K562 (cell line): ENCODE results near the gene TECPR2. TPM values are rescaled to one million over a fixed set of nuclear protein-coding genes. Genes with fewer than 3 reads are reported as not detected.

Experiments
- EP400 ChIP-seq: fragments of 450-650 bp; IDR thresholded peaks from 2 replicates; pipeline ENCODE4 v1.6.1; 2017; ENCODE audit warnings: antibody characterized with exemption, mild to moderate bottlenecking, moderate library complexity
- ESRRA ChIP-seq: fragments of 450-650 bp; IDR thresholded peaks from 2 replicates; pipeline ENCODE4 v1.6.1; 2014; ENCODE audit warnings: low read depth, mild to moderate bottlenecking, moderate library complexity, borderline replicate concordance
- GTF2B ChIP-seq: IDR thresholded peaks from 2 replicates; pipeline ENCODE4 v1.6.1; 2011; ENCODE audit not compliant: insufficient read length; ENCODE audit errors: extremely low read depth
- ID3 ChIP-seq, 2 experiments: fragments of 250-450 bp in 1 of 2; fragments of 450-650 bp in 1 of 2; sonication (Bioruptor Pico) in 1 of 2; IDR thresholded peaks; 2 replicates each; pipeline versions ENCODE4 v1.6.1 to v1.8.0; 2016 to 2021; ENCODE audit warnings: mild to moderate bottlenecking in 2 of 2, moderate library complexity in 2 of 2, missing compliant biosample characterization in 1 of 2, missing genetic modification characterization in 1 of 2
- SMARCA5 ChIP-seq: fragments of 450-650 bp; IDR thresholded peaks from 2 replicates; pipeline ENCODE4 v1.6.1; 2016
- TGIF2 ChIP-seq: sonication (generic); formaldehyde crosslinking; IDR thresholded peaks from 2 replicates; pipeline ENCODE4 v1.8.1; 2022; ENCODE audit warnings: mild to moderate bottlenecking, missing genetic modification reagents, moderate library complexity
- ZBTB12 ChIP-seq: fragments of 250-450 bp; sonication (Bioruptor Pico); IDR thresholded peaks from 2 replicates; pipeline ENCODE4 v1.4.0; 2020
- ZBTB40 ChIP-seq, 2 experiments: fragments of 450-650 bp in 1 of 2; sonication (generic) in 1 of 2; formaldehyde crosslinking in 1 of 2; IDR thresholded peaks; 2 replicates each; pipeline versions ENCODE4 v1.7.1 to v1.9.0; 2016 to 2022; ENCODE audit warnings: inconsistent platforms in 1 of 2, mild to moderate bottlenecking in 1 of 2, missing genetic modification reagents in 1 of 2
- ZBTB9 ChIP-seq: fragments of 450-650 bp; formaldehyde crosslinking; IDR thresholded peaks from 2 replicates; pipeline ENCODE4 v1.4.0; 2020; ENCODE audit warnings: mild to moderate bottlenecking, moderate library complexity
- ZNF253 ChIP-seq: fragments of 250-450 bp; sonication (Bioruptor Pico); conservative IDR thresholded peaks from 2 replicates; pipeline ENCODE4 v1.6.1; 2021; ENCODE audit warnings: mild to moderate bottlenecking
- ZNF707 ChIP-seq: fragments of 250-450 bp; sonication (Bioruptor Pico); conservative IDR thresholded peaks from 2 replicates; pipeline ENCODE4 v1.8.0; 2022; ENCODE audit warnings: inconsistent platforms, mild to moderate bottlenecking, moderate library complexity
- ZNF766 ChIP-seq: fragments of 200-800 bp; sonication (Bioruptor generic); conservative IDR thresholded peaks from 2 replicates; pipeline ENCODE4 v1.6.1; 2016; ENCODE audit warnings: missing genetic modification characterization, missing compliant biosample characterization
- ZNF785 ChIP-seq: fragments of 250-450 bp; sonication (Bioruptor Pico); IDR thresholded peaks from 2 replicates; pipeline ENCODE4 v1.4.0; 2020; ENCODE audit warnings: mild to moderate bottlenecking
- polyA plus RNA-seq, 8 experiments: library from polyadenylated mRNA; depleted of rRNA in 4 of 8; stranded (reverse) in 5 of 8; unstranded in 3 of 8; fragments of >200 nt; fragmentation: Nextera tagmentation in 2 of 8; fragmentation: Illumina TruSeq in 1 of 8; extraction: Ambion mirVana in 2 of 8; extraction: Trizol in 1 of 8; gene quantifications; 2 replicates each; pipeline versions ENCODE4 v1.2.1 to v1.2.3, GENCODE V29; 2011 to 2014; ENCODE audit warnings: inconsistent platforms in 1 of 8, missing spikeins in 1 of 8
- total RNA-seq, 7 experiments: library from RNA; depleted of rRNA in 6 of 7; stranded (reverse); fragments of >200 nt in 6 of 7; fragmentation: Illumina TruSeq in 2 of 7; extraction: Trizol in 2 of 7; gene quantifications; 2 replicates each; pipeline versions ENCODE4 v1.2.1 to v1.2.3, GENCODE V29; 2011 to 2021; ENCODE audit warnings: low replicate concordance in 1 of 7

The TECPR2 gene
- total and polyA plus RNA-seq, 9 of the 15 experiments (the other 6 are each of a cell fraction or from before 2014, with no cell fraction given): 0.04 to 3.0 (median 0.83) TPM

- TF ChIP-seq ID3 (CRISPR knock-in tag; IDR thresholded peaks at IDR 0.05): no peak
- TF ChIP-seq ID3 (tag; IDR thresholded peaks at IDR 0.05): 0 out of 2 replicates have a peak, but pooled peaks have one; percentile 32
- no peak for TF ChIP-seq SMARCA5
- peak; percentile 79 for TF ChIP-seq ZBTB9 (CRISPR knock-in tag)
- TF ChIP-seq ZNF707 (CRISPR knock-in tag): no peak
- no peak for TF ChIP-seq GTF2B
- no peak for TF ChIP-seq TGIF2 (CRISPR knock-in tag)
- TF ChIP-seq EP400: peak; percentile 32
- TF ChIP-seq ZNF253 (CRISPR knock-in tag): no peak
- 0 out of 2 replicates have a peak, but pooled peaks have one; percentile 45 for TF ChIP-seq ZNF766 (CRISPR knock-in tag)
- TF ChIP-seq ZBTB12 (CRISPR knock-in tag): 0 out of 2 replicates have a peak, but pooled peaks have one; percentile 17
- no peak for TF ChIP-seq ZNF785 (CRISPR knock-in tag)
- no peak for TF ChIP-seq ESRRA
- TF ChIP-seq ZBTB40 (IDR thresholded peaks at IDR 0.05): peak; percentile 53
- TF ChIP-seq ZBTB40 (CRISPR knock-in tag; IDR thresholded peaks at IDR 0.05): no peak
Observed at GRCh38 chr14:102461490-102462338, 99.0 kb downstream of the TECPR2 start (continued).
